Activated T-cell treated with anti-CD3 and anti-CD28 coated beads for 48 hours (primary cell): ENCODE results near the gene ZNF587B.
A peak's percentile ranks its signal among the peaks of the same experiment; 100 is the strongest.
"Not testable (repeated sequence)": the region's sequence is repeated elsewhere in the genome, so short reads cannot be mapped to it uniquely, and the experiment has no call there.

Experiments
- DNase-seq: peaks from one replicate; pipeline ENCODE4 v3.0.0-alpha.2; 2020; ENCODE audit warnings: low read depth

The ZNF587B gene

DNA sequence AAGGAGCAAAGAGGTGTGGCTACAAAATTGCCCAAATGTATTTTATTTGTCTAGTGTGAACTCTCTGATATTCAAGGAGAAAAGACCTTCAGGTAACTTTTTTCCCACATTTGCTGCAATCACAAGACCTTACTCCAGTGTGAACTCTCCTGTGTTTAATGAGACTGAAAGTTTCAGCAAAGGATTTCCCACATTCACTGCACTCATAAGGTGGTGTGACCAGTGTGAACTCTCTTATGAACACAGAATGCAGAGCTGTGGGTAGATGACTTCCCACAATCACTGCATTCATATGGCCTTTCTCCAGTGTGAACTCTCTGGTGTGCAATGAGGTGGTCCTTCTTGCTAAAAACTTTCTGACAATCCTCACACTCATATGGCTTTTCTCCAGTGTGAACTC is 42.4 kb downstream of the ZNF587B start:
- DNase-seq = no peak

DNA sequence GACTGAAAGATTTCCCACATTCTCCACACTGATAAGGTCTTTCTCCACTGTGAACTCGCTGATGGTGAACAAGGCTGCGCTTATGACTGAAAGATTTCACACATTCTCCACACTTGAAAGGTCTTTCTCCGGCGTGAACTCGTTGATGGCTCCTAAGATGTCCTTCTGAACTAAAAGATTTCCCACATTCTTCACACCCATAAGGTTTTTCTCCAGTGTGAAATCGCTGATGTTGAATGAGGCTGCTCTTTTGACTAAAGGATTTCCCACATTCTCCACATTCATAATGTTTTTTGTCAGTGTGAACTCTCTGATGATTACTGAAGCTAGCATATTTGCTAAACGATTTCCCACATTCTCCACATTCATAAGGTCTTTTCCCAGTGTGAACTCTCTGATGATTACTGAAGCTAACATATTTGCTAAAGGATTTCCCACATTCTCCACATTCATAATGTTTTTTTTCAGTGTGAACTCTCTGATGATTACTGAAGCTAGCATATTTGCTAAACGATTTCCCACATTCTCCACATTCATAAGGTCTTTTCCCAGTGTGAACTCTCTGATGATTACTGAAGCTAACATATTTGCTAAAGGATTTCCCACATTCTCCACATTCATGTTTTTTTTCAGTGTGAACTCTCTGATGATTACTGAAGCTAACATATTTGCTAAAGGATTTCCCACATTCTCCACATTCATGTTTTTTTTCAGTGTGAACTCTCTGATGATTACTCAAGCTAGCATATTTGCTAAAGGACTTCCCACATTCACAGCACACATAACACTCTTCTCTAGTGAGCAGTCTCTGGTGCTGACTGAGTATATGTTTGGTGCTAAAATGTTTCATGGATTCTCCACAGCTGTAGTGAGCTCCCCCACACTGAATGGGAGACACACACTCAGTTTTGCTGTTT is 44.0 kb downstream of the ZNF587B start:
- DNase-seq = not testable (repeated sequence)

DNA sequence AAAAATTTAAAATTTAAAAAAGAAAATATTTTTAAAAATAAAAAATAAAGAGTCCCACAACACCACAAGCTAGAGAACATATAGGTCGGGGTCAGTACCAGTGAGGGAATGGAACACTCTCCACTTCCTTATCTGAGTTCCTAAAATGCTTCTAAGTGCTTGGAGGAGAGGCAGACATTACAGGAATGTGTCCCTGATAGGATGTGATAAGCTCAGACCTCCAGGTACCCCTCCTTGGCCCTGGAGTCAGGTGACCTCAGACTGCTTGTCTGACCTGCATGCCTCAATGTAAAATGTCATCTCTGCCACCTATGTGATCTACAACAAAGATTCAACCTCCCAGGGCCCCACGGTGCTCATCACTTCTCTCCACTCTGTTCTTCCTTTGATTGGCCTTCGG is 55.9 kb downstream of the ZNF587B start:
- DNase-seq = no peak

DNA sequence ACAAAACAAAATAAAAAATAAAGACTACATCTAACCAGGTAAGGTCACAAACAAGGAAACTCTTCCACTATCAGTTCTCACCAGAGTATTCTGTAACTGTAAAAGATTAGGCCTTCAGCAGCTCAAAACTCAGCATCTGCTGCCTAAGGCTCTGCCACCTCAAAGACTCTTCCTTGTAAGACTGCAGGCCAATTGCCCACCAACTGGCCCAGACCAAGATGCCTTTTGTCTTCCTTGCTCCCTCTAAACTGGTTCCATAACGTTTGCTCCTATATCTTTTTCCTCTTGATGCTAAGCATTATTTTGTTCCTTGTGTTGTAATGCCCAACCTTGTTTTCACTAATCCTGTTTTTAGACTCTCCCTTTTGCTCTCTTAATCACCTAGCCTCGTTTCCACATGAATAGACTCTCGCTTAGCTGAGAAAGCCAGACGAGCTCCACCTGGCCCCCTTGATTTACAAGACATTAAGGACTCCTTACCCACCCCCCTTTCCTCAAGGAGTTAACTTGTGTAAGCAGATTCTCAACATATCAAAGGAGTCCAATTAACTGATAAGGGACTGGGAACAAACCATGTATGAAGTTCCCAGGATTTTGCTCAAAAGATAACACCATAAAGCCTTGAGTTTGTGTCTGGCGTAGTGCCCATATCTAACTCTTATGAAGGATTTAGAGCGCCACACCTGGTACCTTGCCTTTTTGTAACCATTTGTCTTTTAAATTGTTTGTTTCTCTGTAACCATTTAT is 57.3 kb downstream of the ZNF587B start:
- DNase-seq = no peak

DNA sequence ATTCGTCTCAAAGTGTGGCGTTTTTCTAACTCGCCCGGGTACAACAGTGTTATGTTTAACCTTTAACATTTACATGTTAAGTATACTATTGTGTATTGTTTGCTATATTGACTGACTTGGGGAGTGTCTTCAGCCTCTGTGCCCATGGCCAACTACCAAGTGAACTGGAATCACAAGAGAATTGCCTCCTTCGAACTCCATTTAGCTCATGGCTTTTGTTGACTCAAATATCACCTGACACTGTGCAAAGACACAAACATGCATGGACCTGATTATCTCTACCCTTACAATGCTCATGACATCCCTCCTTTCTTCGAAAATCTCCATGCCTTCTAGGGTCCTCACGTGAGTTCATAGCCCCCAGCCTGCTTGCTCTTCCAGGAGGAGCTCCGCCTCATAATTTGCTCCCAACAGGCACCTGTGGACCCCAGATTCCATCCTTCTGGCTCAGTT is 58.0 kb downstream of the ZNF587B start:
- DNase-seq = no peak

DNA sequence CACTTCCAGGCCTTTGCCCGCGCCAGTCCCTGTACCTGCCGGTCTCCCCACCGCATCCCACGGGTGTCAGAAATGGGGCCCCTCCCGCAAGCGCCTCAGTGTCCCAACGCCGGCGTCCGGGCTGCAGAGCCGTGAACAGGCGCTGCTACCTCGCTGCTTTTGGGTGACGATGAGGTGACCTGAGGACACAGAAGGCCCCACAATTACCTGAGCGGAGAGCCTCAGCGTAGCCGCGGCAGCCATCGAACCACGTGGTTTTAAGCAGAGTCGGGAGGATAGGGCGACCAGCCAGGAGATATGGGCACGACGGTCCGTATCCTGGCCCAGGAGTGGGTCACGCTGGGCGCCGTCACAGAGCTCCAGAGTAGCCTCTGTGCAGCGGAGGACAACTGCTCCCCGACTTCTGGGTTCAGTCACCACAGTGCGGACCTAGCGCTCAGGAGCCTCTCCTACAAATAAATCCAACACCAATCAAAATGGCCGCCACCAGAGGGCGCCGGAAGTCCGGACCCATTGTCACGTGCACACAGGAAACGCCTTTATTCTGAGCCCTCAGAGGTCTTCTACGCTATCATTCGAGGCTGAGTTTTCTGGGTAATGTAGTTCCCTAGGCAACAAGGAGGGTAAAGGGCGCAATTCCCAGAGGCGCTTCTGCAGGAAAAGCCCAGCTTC is 58.6 kb downstream of the ZNF587B start, which contains the start of gene ZNF814:
TSS of gene ZNF814 (minus strand) at position 478 of the 672 bp plus-strand sequence. CDS start at position 243, 235 bp downstream.
- peak; percentile 76 for DNase-seq

DNA sequence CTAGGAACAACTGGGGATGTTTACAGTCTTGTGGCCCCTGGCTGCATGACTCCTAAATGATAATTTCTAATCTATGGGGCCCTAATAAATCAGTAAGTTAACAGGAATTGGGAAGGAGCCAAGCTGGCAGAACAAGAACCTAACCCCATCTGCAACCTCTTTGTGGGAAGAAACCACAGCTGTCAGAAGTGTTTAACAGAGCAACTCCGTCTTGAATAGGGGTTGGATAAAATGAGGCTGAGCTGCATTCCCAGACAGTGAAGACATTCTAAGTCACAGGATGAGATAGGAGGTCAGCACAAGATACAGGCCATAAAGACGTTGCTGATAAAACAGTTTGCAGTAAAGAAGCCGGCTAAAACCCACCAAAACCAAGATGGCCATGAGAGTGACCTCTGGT is 60.6 kb downstream of the ZNF587B start:
- DNase-seq = not testable (repeated sequence)
